ENCODE results near the gene SLC22A7. TPM values are rescaled to one million over a fixed set of nuclear protein-coding genes. Genes with fewer than 3 reads are reported as not detected.

Gene SLC22A7
- total and polyA plus RNA-seq, 3 donors from 2014 or later: not detected

DNA sequence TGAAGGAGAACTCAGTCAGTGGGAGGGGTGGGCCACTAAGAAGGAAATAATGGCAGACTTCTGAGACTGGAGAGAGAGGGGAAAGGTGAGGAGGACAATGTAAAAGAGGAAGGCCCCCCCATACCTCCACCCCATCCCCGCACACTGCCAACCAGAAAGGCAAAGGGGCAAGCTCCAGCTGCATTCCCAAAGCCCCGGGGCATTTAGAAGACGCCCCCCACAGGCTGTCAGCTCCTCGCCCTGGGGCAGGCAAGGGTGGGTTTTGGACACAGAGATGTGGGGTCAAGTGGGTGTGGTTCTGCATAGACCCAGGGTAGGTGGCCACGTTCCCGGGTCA is 20.8 kb upstream of the SLC22A7 start:
- 89 to 96% methylated on average over 5 to 6 of the region's 6 CpGs for WGBS, 2 donors

DNA sequence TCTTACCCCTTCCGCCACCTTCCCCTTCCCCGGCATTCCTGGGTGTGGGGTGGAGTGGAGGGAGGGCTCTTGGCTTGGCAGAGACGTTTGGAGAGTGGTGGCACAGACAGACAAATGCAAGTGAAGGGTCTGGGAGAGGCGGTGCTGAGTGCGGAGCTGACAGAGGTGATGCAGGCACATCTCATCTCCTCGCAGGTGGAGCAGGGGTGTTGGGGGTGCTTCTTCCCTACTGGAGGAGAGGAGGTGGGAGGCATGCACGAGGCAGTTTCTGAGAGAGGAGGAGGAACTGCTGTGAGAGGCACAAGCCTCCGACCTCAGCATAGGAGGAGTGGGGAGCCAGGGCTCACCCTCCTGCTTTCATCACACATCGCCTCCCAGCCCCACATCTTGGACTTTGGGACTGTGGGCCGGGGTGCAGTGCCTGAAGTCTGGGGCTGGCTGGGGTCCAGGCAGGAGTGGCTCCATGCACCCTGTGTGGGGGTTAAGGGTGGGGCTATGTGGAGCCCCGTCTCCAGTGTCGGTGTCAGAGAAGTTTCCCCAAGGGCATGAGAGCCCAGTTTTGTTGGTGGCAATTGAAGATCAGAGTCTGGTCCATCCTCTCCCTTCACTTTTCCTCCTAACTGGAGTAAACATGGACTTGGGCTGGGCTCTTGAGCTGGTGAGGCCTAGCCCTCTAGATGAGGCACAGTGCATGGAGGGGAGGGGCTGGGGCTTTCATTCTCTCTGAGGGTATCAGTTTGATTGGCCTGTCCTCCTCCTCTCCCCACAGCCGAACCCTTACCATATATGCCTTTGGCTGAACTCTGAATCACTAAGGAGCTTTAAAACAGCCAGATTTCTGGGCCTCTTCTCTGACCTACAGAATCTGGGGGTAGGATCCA is 20.2 kb upstream of the SLC22A7 start:
- H3K27me3 ChIP-seq: no peaks in the 10 kb centered on the region
- no peak overlapping the region for H3K4me3 ChIP-seq
- DNase-seq: no peak
- WGBS, 2 donors: 85 to 89% methylated on average over 10 to 13 of the region's 13 CpGs
- no peaks in the 10 kb centered on the region for H3K36me3 ChIP-seq (ENCODE audit: low read depth, missing control alignments)
- no peaks in the 10 kb centered on the region for H3K9me3 ChIP-seq
- intact Hi-C loops (cut with DNase I; ENCODE audit: low total_unique reads): no loop called here
- TF ChIP-seq, protein P1, sequence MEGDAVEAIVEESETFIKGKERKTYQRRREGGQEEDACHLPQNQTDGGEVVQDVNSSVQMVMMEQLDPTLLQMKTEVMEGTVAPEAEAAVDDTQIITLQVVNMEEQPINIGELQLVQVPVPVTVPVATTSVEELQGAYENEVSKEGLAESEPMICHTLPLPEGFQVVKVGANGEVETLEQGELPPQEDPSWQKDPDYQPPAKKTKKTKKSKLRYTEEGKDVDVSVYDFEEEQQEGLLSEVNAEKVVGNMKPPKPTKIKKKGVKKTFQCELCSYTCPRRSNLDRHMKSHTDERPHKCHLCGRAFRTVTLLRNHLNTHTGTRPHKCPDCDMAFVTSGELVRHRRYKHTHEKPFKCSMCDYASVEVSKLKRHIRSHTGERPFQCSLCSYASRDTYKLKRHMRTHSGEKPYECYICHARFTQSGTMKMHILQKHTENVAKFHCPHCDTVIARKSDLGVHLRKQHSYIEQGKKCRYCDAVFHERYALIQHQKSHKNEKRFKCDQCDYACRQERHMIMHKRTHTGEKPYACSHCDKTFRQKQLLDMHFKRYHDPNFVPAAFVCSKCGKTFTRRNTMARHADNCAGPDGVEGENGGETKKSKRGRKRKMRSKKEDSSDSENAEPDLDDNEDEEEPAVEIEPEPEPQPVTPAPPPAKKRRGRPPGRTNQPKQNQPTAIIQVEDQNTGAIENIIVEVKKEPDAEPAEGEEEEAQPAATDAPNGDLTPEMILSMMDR (IDR thresholded peaks at IDR 0.05): no peak
- TF ChIP-seq POLR2A (IDR thresholded peaks at IDR 0.05): no peak
- no peak overlapping the region for H3K27ac ChIP-seq
- no peaks in the 10 kb centered on the region for H3K4me1 ChIP-seq

More for the DNA sequence above, 20.8 kb upstream of the SLC22A7 start:
- Histone ChIP-seq H3K4me3 (no peak overlapping the region), H3K4me1 (no peaks in the 10 kb centered on the region), H3K27me3 (no peaks in the 10 kb centered on the region), H3K27ac (no peak overlapping the region), H3K36me3 (ENCODE audit: low read depth, missing control alignments) (no peaks in the 10 kb centered on the region), H3K9me3 (no peaks in the 10 kb centered on the region)
- intact Hi-C loops (cut with DNase I; ENCODE audit: low total_unique reads): no loop called here
- DNase-seq: no peak
- TF ChIP-seq, protein P1 (IDR thresholded peaks at IDR 0.05): no peak
- TF ChIP-seq POLR2A (IDR thresholded peaks at IDR 0.05): no peak

DNA sequence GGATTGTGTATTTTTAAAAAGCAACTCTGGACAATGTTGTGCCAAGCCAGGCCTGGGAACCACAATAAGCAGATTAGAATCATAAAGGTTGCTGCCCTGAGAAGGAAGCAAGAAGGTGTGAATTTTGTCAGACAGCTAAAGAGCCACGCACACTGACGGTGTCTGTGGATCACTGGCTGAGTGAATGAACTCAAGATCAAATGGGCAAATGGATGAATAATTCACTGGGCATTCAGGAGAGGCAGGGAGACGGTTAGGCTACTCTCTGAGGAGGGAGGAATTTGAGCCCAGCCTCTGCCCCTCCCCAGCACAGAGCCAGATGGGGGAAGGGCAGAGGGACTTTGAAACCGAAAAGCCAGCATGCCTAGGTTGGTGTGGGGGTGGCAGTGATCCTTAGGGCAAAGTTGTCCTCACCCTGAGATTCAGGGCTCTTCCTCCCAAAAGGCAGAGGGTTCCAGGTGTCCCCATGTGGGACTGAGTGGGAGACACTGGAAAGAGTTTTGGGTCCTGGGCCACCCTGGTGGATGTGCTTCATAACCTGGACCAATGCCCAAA is 19.5 kb upstream of the SLC22A7 start:
- Histone ChIP-seq H3K27ac (no peak overlapping the region), H3K9me3 (no peaks in the 10 kb centered on the region), H3K4me3 (no peak overlapping the region), H3K4me1 (no peaks in the 10 kb centered on the region), H3K36me3 (ENCODE audit: low read depth, missing control alignments) (no peaks in the 10 kb centered on the region), H3K27me3 (no peaks in the 10 kb centered on the region)
- intact Hi-C loops (cut with DNase I; ENCODE audit: low total_unique reads): no loop called here
- WGBS, 2 donors: 85 to 91% methylated on average over 4 of the region's 4 CpGs
- no peak for DNase-seq
- TF ChIP-seq, protein P1 (IDR thresholded peaks at IDR 0.05): no peak
- no peak for TF ChIP-seq POLR2A (IDR thresholded peaks at IDR 0.05)

DNA sequence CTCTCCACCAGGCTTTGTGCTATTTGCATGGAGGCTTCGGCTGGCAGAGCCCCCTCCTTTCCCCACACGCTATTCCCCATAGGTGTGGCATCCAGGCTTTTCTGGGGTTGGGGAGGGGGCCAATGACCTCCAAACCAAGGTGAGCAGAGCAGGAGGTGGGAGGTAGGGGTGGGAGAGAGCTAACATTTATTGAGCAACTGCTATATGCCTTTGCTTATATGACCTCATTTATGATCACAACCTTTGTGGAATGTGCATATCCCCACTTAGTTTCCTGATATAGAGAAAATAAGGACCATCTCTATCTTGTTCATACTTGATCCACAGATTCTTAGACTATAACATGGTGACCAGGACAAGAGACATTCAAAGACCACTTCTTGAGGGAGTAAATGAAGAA is 17.8 kb upstream of the SLC22A7 start:
- H3K27me3 ChIP-seq: no peaks in the 10 kb centered on the region
- no peaks in the 10 kb centered on the region for H3K36me3 ChIP-seq (ENCODE audit: low read depth, missing control alignments)
- H3K27ac ChIP-seq: no peak overlapping the region
- no peak for DNase-seq
- intact Hi-C loops (cut with DNase I; ENCODE audit: low total_unique reads): no loop called here
- H3K4me3 ChIP-seq: no peak overlapping the region
- 72 to 84% methylated on average over 2 of the region's 2 CpGs for WGBS, 2 donors
- TF ChIP-seq, protein P1 (IDR thresholded peaks at IDR 0.05): no peak
- no peak for TF ChIP-seq POLR2A (IDR thresholded peaks at IDR 0.05)
- H3K4me1 ChIP-seq: no peaks in the 10 kb centered on the region
- H3K9me3 ChIP-seq: no peaks in the 10 kb centered on the region

Data from testis (tissue), 3 donors.